B cell (primary cell): Measurements from ENCODE around the gene PCDHGA8. TPM values are rescaled to one million over a fixed set of nuclear protein-coding genes. Genes with fewer than 3 reads are reported as not detected.
A peak's percentile ranks its signal among the peaks of the same experiment; 100 is the strongest.

Experiments
- ATAC-seq: fragments of 200-7000 bp; cut with Tn5 transposase; one replicate; pipeline ENCODE4 v1.10.0; 2021; ENCODE audit warnings: low read depth, mild to moderate bottlenecking, moderate number of reproducible peaks, moderate library complexity
- CTCF ChIA-PET: fragments of 350-600 bp; sonication (Branson Sonifier 250); formaldehyde crosslinking; loops from one replicate; lab custom pipeline; 2021; ENCODE audit warnings: antibody characterized with exemption, inconsistent platforms; lab: Charles Lee
- POLR2A ChIA-PET: fragments of 350-600 bp; sonication (Branson Sonifier 250); formaldehyde crosslinking; loops from one replicate; lab custom pipeline; 2021; ENCODE audit warnings: antibody characterized with exemption; lab: Charles Lee
- DNase-seq: peaks from one replicate; pipeline ENCODE4 v3.0.0; 2013
- H2AFZ ChIP-seq: 2 replicates; pipeline ENCODE4 v1.6.1; 2012; ENCODE audit warnings: mild to moderate bottlenecking, low read depth, low read length; ENCODE audit not compliant: insufficient read depth, poor library complexity, severe bottlenecking
- H3K27ac ChIP-seq, 2 donors: 1 replicate in 1 of 2; 2 replicates in 1 of 2; pipeline ENCODE4 v1.5.1; 2012 to 2013; ENCODE audit warnings: low read length in 2 of 2, mild to moderate bottlenecking in 2 of 2, moderate library complexity in 1 of 2
- H3K27me3 ChIP-seq, 4 experiments: fragments of 200-600 bp in 1 of 4; sonication (generic) in 1 of 4; replicated peaks in 1 of 4; 1 replicate in 2 of 4; 2 replicates in 2 of 4; pipeline versions ENCODE4 v1.6.1 to v1.7.0; 2013 to 2016; ENCODE audit warnings: low read length in 3 of 4, mild to moderate bottlenecking in 2 of 4, mixed read lengths in 1 of 4, moderate library complexity in 1 of 4; ENCODE audit not compliant: insufficient read depth in 4 of 4, control insufficient read depth in 3 of 4; ENCODE audit errors: control extremely low read depth in 1 of 4
- H3K36me3 ChIP-seq, 2 experiments: replicated peaks in 1 of 2; 1 replicate in 1 of 2; 2 replicates in 1 of 2; pipeline versions ENCODE4 v1.6.1 to v1.7.1; 2013; ENCODE audit warnings: low read length in 1 of 2; ENCODE audit not compliant: insufficient read depth in 2 of 2, control insufficient read depth in 1 of 2; ENCODE audit errors: control extremely low read depth in 1 of 2, extremely low read depth in 1 of 2
- H3K4me1 ChIP-seq, 2 donors: fragments of 200-600 bp in 1 of 2; sonication (generic) in 1 of 2; 1 replicate in 1 of 2; 2 replicates in 1 of 2; pipeline versions ENCODE4 v1.5.1 to v1.6.1; 2013 to 2017; ENCODE audit warnings: low read length in 2 of 2; ENCODE audit not compliant: control insufficient read depth in 2 of 2, insufficient read depth in 2 of 2
- H3K4me2 ChIP-seq: replicated peaks from 2 replicates; pipeline ENCODE3; 2012; ENCODE audit warnings: mild to moderate bottlenecking, low read depth, low read length; ENCODE audit not compliant: poor library complexity, severe bottlenecking
- H3K4me3 ChIP-seq, 5 experiments: fragments of 200-600 bp in 1 of 5; sonication (generic) in 1 of 5; 1 replicate in 3 of 5; 2 replicates in 2 of 5; pipeline versions ENCODE4 v1.5.1 to v1.7.0; 2011 to 2016; ENCODE audit warnings: low read length in 4 of 5, mild to moderate bottlenecking in 4 of 5, low read depth in 2 of 5, control low read depth in 1 of 5, moderate library complexity in 1 of 5; ENCODE audit not compliant: insufficient read depth in 1 of 5; ENCODE audit errors: control extremely low read depth in 1 of 5, extremely low read depth in 1 of 5
- H3K79me2 ChIP-seq: fragments of 200-600 bp; sonication (generic); one replicate; pipeline ENCODE4 v1.6.0; 2016; ENCODE audit warnings: low read length; ENCODE audit not compliant: control insufficient read depth, insufficient read depth
- H3K9ac ChIP-seq: fragments of 200-600 bp; sonication (generic); 2 replicates; pipeline ENCODE4 v1.6.1; 2017; ENCODE audit warnings: mild to moderate bottlenecking, low read length, moderate library complexity
- H3K9me3 ChIP-seq, 3 donors: one replicate each; pipeline versions ENCODE4 v1.6.1 to v1.7.1; 2013; ENCODE audit warnings: low read length in 2 of 3; ENCODE audit not compliant: control insufficient read depth in 2 of 3, insufficient read depth in 1 of 3; ENCODE audit errors: control extremely low read depth in 1 of 3
- H4K20me1 ChIP-seq: 2 replicates; pipeline ENCODE4 v1.6.0; 2012; ENCODE audit warnings: mild to moderate bottlenecking, low read length; ENCODE audit not compliant: insufficient read depth, control insufficient read depth, poor library complexity, severe bottlenecking
- H3K27ac Mint-ChIP-seq: one replicate; pipeline ENCODE4 v1.8.0; 2021; ENCODE audit warnings: mixed read lengths
- H3K27me3 Mint-ChIP-seq: one replicate; pipeline ENCODE4 v1.8.0; 2021; ENCODE audit warnings: mixed read lengths
- H3K4me1 Mint-ChIP-seq: one replicate; pipeline ENCODE4 v1.8.0; 2021; ENCODE audit warnings: mixed read lengths
- H3K4me3 Mint-ChIP-seq: one replicate; pipeline ENCODE4 v1.8.0; 2021; ENCODE audit warnings: mixed read lengths
- H3K9me3 Mint-ChIP-seq: one replicate; pipeline ENCODE4 v1.8.0; 2022; ENCODE audit warnings: mixed read lengths; ENCODE audit not compliant: insufficient read depth
- EZH2 ChIP-seq: IDR thresholded peaks from 2 replicates; pipeline ENCODE4 v1.6.1; 2012; ENCODE audit warnings: borderline replicate concordance, low read depth, mild to moderate bottlenecking, moderate library complexity, low read length; ENCODE audit not compliant: insufficient read depth, poor library complexity, severe bottlenecking
- WGBS: methylation state at CpG from one replicate; pipeline ENCODE4 v1.1.5; 2013; ENCODE audit warnings: missing lambda C conversion rate; ENCODE audit not compliant: insufficient coverage; 5-methylcytosine and 5-hydroxymethylcytosine counted together
- intact Hi-C: fragments of 100-400 bp; cut with micrococcal nuclease; formaldehyde crosslinking; loops from one replicate; pipeline ENCODE4 v1.10.0; 2022
- polyA plus RNA-seq: library from polyadenylated mRNA; depleted of rRNA; stranded (reverse); fragments of >200 nt; gene quantifications from 2 replicates; pipeline ENCODE4 v1.2.3, GENCODE V29; 2012
- total RNA-seq, 2 donors: library from RNA; stranded (reverse); fragments of 120-200 nt in 1 of 2; gene quantifications; 1 replicate in 1 of 2; 2 replicates in 1 of 2; pipeline versions ENCODE4 v1.2.3 to v1.2.4, GENCODE V29; 2013 to 2022
- TF ChIP-seq, protein P1 (sequence below): fragments of 200-600 bp; IDR thresholded peaks from one replicate; pipeline ENCODE4 v1.8.0; 2022; ENCODE audit warnings: antibody characterized with exemption, mild to moderate bottlenecking

Gene PCDHGA8
- total and polyA plus RNA-seq, 2 donors (not counting 1 experiment from before 2014, with no cell fraction given): 0.21 to 1.2 TPM

- ChIA-PET POLR2A (no interaction called here), CTCF (no interaction called here)
- Mint-ChIP-seq H3K4me3 (peak overlapping the region; percentile 5), H3K9me3 (peaks cover 7% of the 10 kb centered on the region), H3K4me1 (peaks cover 9% of the 10 kb centered on the region), H3K27me3 (peaks cover 62% of the 10 kb centered on the region), H3K27ac (no peak overlapping the region)
- Histone ChIP-seq H3K4me3 (no peak overlapping the region), H4K20me1 (no peaks in the 10 kb centered on the region), H3K9me3 (peaks cover 10 to 57% (median 53%) of the 10 kb centered on the region in 3 donors), H3K9ac (no peak overlapping the region), H3K79me2 (no peaks in the 10 kb centered on the region), H3K27ac (no peak overlapping the region), H2AFZ (no peak overlapping the region), H3K4me1 (peaks cover 0 to 4% of the 10 kb centered on the region in 2 donors), H3K4me2 (no peak overlapping the region), H3K36me3 (no peaks in the 10 kb centered on the region), H3K27me3 (peaks cover 0 to 70% (median 42%) of the 10 kb centered on the region in 4 experiments)
- DNase-seq (no peak), ATAC-seq (no peak)
- intact Hi-C loops: no loop called here
- TF ChIP-seq, protein P1, sequence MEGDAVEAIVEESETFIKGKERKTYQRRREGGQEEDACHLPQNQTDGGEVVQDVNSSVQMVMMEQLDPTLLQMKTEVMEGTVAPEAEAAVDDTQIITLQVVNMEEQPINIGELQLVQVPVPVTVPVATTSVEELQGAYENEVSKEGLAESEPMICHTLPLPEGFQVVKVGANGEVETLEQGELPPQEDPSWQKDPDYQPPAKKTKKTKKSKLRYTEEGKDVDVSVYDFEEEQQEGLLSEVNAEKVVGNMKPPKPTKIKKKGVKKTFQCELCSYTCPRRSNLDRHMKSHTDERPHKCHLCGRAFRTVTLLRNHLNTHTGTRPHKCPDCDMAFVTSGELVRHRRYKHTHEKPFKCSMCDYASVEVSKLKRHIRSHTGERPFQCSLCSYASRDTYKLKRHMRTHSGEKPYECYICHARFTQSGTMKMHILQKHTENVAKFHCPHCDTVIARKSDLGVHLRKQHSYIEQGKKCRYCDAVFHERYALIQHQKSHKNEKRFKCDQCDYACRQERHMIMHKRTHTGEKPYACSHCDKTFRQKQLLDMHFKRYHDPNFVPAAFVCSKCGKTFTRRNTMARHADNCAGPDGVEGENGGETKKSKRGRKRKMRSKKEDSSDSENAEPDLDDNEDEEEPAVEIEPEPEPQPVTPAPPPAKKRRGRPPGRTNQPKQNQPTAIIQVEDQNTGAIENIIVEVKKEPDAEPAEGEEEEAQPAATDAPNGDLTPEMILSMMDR: no peak
- no peak for TF ChIP-seq EZH2
Measured at GRCh38 chr5:141362719-141363118, 29.7 kb upstream of the PCDHGA8 start.

- Histone ChIP-seq H3K36me3 (no peaks in the 10 kb centered on the region), H2AFZ (no peak within 1 kb of the TSS), H3K27ac (no peak within 1 kb of the TSS), H3K9me3 (peaks cover 10 to 57% (median 54%) of the 10 kb centered on the region in 3 donors), H4K20me1 (no peaks in the 10 kb centered on the region), H3K9ac (no peak within 1 kb of the TSS), H3K79me2 (no peaks in the 10 kb centered on the region), H3K4me2 (no peak within 1 kb of the TSS), H3K27me3 (peaks cover 0 to 64% (median 42%) of the 10 kb centered on the region in 4 experiments), H3K4me3 (no peak within 1 kb of the TSS), H3K4me1 (peaks cover 0 to 4% of the 10 kb centered on the region in 2 donors)
- ATAC-seq: no peak
- no peak within 1 kb of the TSS for H3K4me3 Mint-ChIP-seq
- peaks cover 9% of the 10 kb centered on the region for H3K4me1 Mint-ChIP-seq
- ChIA-PET CTCF (interaction anchor here (0.6 to 1.2 kb wide), 2 partner anchors 17 to 200 kb away, joined by 3 read pairs; no protein-coding TSS in a partner anchor), POLR2A (no interaction called here)
- TF ChIP-seq, protein P1: no peak
- no peak for TF ChIP-seq EZH2
- peaks cover 6% of the 10 kb centered on the region for H3K9me3 Mint-ChIP-seq
- WGBS: 33% methylated on average over 32 of the region's 34 CpGs
- intact Hi-C loops: no loop called here
- H3K27me3 Mint-ChIP-seq: peaks cover 63% of the 10 kb centered on the region
- H3K27ac Mint-ChIP-seq: no peak within 1 kb of the TSS
- DNase-seq: no peak
Measured at GRCh38 chr5:141363952-141364660, 28.3 kb upstream of the PCDHGA8 start, which contains the start of gene PCDHGA5. Gene PCDHGA5 (plus strand): TSS chr5:141364162. CDS start chr5:141364331, 169 bp downstream.
